CD4-positive, alpha-beta T cell treated with Interleukin-21 for 1 hour (primary cell): Measurements from ENCODE around the gene NDUFS8.

ENCODE experiments used
- DNase-seq: peaks from one replicate; pipeline ENCODE4 v3.0.0-alpha.2; 2020

The NDUFS8 gene

DNA sequence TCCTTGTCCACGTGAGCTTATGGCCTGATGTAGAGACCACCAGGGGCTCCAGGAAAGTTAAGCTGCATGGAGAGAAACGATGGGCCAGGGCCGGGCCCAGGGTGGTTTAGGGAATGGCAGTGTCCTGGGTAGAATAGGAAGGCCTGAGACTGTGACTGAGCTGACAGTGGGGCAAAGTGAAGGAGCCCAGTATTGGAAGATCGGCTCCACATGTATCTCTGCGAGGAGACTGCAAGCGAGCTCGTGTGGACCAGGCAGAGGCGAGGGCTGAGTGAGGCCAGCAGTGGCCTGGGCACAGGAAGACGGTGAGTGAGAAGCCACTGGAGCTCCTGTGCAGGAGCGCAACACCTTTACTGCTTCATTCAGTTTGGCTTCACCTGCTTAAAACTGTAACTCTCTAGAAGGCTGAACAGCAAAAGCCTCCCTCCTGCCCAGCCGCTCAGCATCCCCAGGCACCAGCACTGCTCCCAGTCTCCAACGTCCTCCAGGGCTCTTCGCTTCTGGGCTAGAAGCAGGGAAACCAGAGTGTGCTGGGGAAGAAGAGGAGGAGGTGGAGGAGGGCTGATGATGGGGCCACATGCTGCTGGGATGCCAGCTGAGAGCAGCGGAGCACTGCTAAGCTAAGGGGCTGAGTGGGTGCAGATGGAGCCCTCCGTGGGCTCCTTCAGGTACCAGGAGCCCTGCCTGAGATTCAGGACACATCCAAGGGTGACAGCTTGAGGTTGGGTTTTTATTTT lies 21.8 kb downstream of the NDUFS8 start:
- no peak for DNase-seq

DNA sequence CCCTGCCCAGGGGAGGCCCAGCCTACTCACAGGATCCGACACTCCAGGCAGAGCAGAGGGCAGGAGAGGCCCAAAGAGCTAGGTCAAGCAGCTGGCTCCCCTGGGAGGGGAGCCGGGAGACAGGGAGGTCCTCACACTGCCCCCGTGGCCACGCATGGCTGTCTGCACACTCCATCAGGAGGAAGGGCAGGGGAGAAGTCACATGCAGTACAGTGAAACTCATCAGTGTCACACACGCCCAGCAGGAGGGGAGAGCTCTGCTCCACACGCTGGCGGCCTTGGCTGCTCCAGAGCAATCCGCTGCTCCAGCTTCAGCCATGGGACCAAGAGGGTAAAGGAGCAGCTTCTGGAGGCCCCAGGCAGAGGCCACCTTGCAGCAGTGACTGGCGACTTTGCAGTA lies 22.6 kb downstream of the NDUFS8 start:
- no peak for DNase-seq

DNA sequence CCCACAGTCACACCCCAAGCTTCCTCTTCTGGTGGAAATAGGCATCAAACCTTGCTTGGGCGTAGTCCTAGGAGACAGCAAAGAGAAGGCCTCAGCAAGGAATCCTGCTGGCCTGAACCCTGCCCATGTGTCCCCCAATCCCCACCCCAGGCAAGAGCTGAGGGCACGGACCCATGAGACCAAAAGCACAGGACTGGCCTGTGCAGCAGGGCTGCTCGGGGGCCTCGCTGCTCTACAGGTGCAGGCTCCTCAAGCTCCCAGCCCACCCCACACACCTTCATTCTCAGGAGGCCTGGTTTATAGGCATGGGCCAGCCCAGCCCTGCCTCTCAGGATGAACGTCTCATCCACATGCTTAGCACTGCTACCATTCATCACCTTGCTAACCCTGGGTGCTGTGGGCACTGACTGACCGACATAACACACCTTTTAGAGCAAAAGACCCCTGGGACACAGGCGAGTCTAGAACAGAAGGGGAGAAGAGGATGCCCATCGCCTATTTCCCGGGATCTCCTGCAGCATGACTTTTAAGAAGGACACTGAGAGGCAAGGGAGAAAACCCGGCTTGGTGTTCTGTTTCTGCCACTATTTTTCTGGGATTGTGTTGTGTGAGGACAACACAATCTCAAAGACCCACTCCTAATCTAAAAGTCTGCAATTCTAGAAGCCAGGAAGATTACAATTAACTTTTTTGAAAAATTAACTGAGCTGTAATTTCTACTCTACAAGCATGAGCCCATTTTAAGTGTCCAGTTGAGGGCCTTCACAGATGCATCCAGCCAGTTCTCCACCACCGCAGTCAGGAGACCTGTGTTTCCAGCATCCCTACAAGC lies 23.7 kb downstream of the NDUFS8 start:
- no peak for DNase-seq

DNA sequence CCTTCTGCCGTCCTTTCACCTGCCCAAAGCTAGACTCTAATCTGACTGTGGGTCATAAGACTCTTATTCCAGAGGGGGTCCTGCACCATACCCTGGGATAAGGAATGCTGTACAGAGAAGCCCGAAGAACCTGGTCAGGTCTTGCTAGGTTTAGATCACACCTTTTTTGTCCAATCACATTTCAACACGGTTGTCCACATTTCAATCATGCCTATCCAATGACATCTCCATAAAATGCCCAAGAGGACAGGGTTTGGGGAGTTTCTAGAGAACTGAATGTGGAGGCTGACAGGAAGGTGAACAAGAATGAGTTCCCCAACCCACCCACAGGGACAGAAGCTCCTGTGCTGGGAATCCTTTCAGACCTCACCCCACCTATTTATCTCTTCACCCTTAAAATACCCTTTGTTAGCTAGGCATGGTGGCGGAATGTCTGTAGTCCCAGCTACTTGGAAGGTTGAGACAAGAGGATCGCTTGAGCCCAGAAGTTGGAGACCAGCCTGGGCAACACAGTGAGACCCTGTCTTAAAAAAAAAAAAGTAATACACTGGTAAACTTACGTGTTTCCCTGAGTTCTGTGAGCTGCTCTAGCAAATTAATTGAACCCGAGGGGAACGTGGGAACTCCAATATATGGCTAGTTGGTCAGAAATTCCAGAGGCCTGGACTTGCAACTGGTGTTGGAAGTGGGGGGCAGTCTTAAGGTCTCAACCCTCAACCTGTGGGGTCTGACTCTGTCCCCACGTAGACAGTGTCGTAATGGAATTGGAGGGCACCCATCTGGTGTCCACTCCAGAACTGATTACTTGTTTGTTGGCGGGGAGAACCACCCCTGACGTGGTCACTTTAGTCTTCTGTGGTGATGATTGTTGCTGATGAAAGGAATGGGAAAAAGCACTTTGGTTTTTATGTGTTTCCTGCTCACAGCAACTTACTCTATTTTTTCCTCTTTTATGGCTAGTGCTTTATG lies 26.1 kb downstream of the NDUFS8 start:
- no peak for DNase-seq

DNA sequence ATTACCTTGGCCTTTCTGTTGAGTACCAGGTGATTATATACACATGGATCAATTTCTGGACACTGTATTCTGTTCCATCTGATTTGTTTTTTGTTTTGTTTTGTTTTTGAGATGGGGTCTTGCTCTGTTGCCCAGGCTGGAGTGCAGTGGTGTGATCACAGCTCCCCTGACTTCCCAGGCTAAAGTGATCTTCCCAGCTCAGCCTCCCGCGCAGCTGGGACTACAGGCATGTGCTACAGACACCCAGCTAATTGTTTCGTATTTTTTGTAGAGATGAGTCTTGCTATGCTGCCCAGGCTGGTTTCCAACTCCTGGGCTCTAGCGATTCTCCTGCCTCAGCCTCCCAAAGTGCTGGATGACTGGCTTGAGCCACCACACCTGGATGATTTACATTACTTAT lies 27.3 kb downstream of the NDUFS8 start:
- DNase-seq, result no peak

DNA sequence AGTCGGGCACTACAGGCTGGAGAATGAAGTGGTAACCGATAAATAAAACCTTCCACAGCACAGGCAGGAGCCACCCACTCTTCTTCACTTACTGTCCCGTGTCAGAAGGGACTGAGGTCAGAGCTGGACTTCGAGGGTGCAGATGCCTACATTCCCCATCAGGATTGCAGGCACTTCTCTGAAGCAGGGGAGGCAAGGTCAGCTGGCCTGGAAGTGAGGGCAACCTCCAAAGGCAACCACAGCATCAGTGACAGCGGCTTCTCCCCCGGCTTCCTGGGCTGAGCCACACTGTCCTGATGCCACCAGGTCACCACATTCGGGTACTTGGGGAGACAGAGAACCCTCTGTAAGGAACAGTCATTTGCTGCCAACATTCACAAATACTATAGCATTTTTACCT lies 31.0 kb downstream of the NDUFS8 start:
- no peak for DNase-seq

DNA sequence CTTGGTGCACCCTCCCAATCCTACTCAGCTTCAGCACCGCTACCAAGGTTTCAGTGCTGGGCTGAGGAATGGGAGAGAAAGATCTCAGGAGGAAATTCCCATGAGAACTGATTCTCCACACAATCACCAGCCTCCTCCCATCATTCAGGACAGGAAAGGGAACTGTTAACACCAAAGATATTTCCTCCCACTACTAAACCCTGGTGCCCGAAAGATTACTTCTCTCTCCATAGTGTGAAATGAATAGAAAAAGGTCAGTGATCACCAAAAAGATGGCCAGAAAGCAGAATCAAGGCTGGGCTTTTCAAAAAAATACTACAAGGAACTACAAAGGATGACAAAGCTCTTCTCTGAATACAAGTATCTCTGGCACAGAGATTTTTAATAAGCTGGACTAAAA lies 34.4 kb downstream of the NDUFS8 start:
- DNase-seq, result no peak

DNA sequence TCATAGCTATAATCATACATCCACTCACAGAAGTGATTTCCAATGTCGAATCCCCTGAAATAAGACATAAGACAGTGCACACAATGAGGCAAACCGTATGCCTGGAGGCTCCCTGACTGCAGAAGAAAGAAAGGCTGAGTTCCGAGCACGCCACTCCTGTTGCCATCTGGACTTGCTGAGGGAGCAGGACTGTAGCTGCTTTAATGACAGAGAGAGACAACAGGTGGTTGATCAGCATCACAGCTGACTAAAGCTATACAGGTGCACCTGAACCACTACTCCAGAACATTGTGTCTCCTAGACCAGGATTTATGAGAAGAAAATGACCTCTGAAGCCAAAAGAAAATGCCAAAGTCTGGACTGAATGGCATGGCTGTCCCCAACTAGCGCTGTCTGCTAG lies 35.4 kb downstream of the NDUFS8 start:
- DNase-seq, result no peak

DNA sequence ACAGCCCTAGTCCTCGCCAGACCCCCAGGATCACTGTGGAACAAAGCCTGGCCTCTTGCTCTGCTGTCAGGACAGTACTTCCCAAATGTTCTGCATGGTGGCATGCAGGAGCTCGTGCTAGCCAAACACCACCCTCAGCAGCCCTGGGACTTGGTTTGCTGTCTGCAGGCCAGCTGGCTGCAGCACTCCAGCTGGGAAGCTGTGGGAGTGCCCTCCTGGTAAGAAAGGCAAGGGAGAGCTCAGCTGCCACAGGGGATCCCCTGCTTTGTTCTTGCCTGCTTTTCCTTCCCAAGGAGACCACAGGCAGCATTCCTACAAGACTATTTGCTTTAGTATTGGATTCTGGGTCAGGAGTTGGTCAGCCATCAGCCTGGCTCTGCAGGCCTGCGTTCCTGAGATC lies 36.3 kb downstream of the NDUFS8 start:
- no peak for DNase-seq

DNA sequence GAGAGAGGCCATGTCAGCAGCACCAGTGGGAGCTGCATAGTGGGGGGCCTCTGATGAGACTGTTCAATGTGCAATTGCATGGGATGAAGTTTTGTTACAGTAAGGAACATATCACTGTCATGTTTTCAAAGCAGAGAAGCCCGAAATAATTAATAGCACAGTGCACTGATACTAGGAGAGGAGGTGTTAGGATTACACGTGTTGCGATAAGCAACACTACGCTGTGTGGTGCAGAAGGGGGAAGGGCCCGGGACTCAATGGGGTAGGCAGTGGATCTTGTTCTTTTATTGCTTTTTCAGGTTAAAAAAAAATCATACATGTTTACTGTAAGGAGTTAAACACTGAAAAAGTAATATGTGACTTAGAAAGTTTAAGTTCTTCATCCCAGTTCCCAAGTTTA lies 37.5 kb downstream of the NDUFS8 start:
- DNase-seq, result no peak

DNA sequence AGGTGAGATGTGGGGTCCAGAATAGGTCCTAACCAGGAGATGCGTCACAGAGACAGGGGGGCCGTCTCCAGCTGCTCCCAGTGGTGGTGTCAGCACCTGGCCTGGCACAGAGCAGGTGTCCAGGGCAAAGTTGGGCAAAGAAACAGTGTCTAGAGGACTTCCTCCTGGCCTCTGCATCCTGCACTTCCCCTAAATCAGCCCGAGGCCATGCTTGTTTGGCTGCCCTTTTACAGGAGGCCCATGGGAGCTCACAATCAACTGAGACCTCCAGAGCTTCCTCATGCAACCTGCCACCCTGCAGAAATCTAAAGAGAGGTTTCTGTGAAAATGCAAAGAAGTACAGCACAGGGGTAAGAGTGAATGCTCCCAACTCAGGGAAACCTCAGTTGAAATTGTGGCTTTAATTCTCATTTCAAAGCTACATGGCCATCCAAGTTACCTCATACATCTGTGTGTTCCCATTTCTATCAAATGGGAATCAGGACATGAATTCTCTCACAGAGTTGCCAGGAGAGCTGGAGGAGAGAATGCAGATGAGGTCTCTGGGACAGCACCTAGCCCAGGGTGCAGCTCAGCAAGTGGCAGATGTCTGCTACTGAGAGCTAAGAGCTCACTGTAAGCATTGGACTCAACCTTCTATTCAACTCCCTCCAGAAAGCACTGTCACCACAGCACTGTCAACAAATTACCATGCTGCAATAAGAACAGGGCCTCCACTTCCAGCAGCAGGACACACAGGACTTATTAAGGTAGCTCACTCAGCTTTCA lies 41.0 kb downstream of the NDUFS8 start:
- DNase-seq, result no peak

DNA sequence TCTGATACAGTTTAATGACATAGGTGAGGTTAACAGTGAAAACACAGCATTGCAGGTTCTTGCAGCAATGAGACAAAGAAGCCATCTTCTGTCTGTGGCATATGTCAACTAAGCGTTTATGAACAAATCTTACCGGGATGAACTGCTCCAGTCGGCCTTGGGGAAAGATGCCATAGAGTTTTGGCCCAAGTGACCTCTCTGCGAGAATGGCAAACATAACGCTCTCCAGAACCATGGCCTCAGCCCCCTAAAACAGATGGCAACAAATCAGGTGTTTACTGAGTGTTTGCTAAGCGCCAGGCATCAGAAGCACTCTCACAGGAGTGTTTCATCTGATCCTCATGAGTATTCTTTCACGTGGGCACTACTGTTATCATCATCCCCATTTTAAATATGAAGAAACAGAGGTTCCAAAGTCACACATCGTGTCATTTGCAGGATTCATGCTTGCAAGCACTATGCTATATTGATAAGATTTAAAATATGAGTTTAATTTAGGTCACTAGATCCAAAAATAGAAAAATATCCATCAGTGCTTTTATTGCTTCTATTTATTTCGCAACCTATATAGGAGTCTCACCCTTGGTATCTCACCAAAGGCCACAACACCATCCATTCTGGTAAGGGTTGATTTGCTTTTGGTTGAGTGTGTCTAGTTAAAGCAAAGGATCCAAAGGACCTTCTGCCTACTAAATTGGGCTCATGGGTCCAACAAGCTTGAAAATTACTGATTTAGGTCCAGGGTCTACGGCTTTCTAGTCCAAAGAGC lies 44.3 kb downstream of the NDUFS8 start:
- no peak for DNase-seq

DNA sequence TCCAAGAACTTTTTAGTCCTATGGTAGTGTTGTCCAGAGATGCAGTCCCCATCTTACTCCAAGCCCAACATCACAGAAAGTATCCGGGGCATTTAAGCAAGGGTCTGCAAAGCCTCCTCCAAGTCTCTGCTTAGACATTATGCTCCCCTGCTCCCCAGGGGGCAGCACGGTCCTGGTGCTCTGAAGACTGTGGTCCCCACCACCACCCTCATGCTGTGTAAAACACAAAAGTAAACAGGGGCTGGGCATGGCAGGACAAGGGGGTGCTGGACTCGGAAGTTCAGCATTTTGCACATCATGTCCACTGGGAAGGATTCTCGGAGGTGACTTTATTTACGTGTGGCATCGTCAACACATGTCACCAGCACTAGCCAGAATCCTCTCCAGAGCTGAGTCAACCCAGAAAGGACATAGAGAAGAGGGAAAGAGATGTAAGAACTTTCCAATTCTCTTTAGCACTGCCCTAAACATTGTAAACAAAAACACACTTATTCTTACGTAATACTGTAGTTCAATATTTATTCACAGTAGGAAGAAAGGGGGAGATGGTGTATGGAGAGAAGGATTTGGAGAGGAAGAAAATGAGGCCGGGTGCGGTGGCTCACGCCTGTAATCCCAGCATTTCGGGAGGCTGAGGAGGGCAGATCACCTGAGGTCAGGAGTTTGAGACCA lies 46.0 kb downstream of the NDUFS8 start:
- DNase-seq, result no peak

DNA sequence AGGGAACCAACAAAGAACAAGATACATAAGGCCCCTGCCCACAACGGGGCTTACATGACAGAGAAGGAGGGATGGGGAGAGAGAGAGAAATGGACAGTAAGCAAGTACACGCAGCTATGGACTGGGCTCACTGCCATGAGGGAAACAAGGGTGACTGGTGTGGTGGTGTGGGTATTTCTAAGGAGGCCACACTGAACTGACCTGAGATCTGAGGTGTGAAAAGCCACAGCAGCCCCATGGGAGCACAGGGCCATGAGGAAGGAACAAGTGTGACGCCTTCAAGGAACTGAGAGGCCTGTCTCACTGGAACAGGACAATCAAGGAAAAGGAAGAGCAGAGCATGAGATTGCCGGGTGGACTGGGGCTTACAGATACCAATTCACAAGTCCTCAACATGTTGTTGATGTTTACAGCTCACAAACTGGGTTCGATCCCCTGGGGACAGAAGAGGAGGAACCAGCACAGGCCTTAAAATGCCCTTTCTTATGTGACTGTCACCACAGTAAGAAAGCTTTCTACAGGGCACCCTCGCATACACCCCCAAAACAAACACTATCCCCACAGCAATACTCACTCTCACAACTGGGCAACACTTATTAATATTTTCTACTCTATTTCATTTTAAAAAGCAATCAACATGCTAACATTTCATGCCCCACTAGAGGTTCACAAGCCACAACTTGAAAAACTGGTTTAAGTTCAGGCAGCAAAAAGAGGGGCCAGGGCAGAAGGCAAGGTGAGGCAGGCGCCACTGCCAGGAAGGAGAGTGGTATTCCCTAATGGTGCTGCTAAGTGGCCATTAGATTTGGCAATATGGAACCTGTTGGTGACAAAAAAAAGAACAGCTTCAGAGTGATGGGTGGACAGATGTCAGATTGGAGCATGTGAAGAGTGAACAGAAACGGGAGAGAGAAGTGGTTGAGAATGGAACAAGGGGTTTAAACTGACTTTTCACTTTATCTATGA lies 47.4 kb downstream of the NDUFS8 start:
- no peak for DNase-seq

DNA sequence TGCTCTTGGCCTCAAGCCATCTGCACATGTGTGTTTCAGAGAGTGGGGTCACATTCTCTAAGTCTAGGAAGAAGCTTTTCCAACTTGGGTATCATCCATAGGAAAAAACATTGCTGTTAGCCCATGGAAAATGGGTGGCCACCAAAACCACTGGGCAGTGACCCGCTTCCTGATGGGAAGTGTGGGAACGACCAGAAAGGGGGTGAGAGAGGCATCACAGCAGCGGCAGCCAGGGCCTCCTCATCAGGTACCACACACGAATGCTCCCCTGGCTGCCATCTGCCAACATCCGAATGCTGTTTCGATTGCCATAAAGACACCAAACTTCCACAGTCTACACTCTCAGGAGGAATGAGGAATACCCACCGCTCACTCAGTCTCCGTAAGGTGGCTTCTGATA lies 50.4 kb downstream of the NDUFS8 start:
- DNase-seq, result no peak

DNA sequence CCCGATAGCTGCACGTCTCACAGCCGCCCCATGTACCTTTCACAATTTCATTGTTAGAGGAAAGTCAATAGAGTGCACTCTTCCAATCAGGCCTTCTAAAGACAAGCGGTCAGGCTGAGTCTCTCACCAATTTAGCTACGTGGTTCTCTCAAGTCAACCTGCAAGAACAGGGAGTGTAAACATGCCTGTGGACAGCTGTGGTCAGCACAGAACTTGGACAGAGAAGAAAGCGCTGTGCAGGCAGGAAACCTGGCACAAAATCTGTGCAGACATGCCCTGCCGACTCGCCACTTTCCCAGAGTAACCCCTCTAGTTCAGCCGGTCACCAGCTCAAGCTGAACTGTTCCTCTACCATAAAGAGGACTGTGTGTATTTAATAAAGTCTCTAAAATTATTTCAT lies 51.2 kb downstream of the NDUFS8 start:
- DNase-seq, result no peak

DNA sequence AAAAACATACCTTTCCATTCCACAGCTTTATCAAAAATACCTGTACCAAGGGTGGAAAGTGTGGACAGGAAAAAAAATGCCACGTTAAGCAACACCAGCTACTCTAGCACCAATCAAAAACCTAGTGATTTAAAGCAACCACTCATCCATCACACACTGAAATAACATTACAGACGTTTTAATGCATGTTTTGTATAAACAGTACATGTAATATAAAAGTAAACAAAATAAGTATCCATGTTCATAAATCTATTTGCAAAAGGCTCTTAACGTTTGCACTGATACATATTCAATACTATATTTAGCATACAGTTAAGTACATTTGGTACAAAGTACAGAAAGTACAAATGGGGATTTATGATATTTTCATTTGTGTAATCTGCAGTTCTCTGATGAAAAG lies 52.0 kb downstream of the NDUFS8 start:
- no peak for DNase-seq

DNA sequence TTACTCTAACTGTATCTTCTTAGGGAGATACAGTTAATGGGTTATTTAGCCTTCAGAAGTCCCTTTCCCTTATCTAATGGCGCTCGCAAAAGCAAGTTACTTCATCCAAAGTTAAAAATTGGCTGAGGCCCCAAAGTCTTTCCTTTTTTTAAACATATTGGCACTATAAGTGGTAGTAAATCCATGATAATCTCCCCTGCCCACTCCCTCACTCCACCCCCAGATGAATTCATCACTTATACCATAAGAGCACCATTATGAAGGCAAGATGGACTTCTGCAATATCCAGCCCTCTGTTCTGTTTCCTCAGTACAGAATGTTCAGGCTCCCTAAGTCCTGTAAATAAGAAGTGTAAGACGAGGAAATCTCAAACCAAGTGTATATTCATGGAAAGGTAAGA lies 53.0 kb downstream of the NDUFS8 start:
- no peak for DNase-seq
